SW 1271 (cell line): ENCODE results near the gene ORC1.
A peak's percentile ranks its signal among the peaks of the same experiment; 100 is the strongest.
"Not testable (repeated sequence)": the region's sequence is repeated elsewhere in the genome, so short reads cannot be mapped to it uniquely, and the experiment has no call there.

Source experiments
- DNase-seq, 2 experiments: peaks; one replicate each; lab custom pipeline; 2025; lab: John Stamatoyannopoulos, UW

ORC1 gene

DNA sequence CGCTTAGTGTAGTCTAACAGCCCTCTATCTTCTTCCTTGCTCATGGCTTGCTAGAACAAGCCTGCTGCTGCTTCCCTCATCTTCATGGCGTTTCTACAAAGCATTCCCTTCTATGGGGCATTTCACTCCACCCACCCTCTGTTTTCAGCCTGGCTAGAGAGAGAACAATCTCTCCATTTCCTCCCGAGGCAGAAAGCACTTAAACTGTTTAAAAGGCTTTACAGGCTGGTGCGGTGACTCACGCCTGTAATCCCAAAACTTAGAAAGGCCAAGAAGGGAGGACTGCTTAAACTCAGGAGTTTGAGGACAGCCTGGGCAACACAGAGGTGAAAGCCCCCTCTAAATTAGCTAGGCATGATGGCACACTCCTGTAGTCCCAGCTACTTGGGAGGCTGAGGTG, 17.8 kb downstream of the ORC1 start:
- DNase-seq, result no peak

GRCh38 chr1:52385376-52385775, 18.8 kb downstream of the ORC1 start:
- no peak for DNase-seq

GRCh38 chr1:52369851-52370250, 34.4 kb downstream of the ORC1 start:
- not testable (repeated sequence) for DNase-seq

GRCh38 chr1:52368383-52369172, 35.6 kb downstream of the ORC1 start:
- DNase-seq, result peak in 1 of 2 experiments; percentile 12

DNA sequence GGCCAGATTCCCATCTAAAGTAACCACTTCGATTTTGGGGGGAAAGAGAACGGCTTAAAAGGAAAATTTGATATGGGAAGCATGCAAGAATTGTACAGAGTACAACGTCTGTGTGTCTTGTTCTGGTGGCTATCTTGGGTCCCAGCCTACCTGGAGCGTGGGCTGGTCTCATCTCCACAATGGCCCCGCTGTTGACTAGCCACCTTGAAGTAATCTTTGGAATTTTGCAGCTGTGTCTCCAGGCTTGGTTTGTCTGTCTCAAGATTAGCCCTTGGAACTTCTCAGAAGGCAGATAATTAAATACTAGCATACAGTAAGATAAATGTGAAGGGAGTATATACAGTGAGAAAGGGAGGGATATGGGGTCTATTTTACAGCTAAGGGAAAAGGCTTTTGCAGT, 37.0 kb downstream of the ORC1 start:
- DNase-seq, result no peak

DNA sequence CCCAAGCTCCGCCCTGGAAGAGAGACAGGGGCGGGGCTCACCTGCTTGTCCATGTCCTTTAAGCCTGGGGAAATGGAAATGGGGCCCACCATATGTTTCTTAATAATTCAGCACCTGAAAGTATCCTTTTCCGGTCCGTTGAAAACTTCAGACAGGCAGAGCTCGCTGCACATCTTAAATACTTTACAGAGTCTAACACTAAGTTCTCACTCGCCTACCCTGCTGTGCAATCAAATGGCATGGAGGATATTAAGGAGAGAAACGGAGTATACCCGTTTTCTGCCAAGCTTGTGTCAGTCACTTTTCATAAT, 37.8 kb downstream of the ORC1 start:
- no peak for DNase-seq

GRCh38 chr1:52365746-52366516, 38.3 kb downstream of the ORC1 start, which contains the start of gene CC2D1B:
TSS of gene CC2D1B (minus strand) at chr1:52366205. CDS start at chr1:52364620, 1,585 bp downstream.
- DNase-seq, result peak; percentile 73 to 91

- DNase-seq, result peak; percentile 54 to 57
Measured at GRCh38 chr1:52365071-52365745, 39.0 kb downstream of the ORC1 start.

DNA sequence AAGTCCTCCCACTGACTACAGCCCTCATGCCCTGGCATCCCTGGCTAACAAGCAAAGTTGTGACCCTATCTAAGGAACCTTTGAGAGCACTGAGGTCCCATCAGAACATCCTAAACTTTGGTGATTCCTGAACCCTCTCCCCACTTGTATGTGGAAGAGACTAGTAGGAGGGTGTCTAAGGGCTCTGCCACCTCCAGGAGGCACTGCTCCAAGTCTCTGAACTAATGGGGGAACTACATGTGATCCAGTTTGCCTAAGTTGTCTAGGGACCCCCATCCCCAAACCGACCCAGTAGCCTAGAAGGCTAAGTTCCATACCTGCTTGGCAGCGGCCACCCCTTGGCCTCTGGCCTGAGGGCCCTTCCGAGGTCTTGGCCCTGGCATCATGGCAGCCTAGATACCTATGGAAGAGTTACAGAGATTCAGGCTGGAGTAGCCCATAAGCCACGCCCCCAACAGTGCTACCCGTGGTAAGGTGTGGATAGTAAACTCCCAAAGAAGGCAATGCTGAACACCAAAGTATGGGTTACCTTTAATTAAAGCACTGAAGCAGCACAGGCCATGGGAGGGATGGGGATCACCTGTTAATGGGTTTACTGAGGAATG, 39.9 kb downstream of the ORC1 start:
- no peak for DNase-seq

- no peak for DNase-seq
Measured at GRCh38 chr1:52360595-52360968, 43.6 kb downstream of the ORC1 start.

GRCh38 chr1:52359676-52360594, 44.3 kb downstream of the ORC1 start:
- no peak for DNase-seq

DNA sequence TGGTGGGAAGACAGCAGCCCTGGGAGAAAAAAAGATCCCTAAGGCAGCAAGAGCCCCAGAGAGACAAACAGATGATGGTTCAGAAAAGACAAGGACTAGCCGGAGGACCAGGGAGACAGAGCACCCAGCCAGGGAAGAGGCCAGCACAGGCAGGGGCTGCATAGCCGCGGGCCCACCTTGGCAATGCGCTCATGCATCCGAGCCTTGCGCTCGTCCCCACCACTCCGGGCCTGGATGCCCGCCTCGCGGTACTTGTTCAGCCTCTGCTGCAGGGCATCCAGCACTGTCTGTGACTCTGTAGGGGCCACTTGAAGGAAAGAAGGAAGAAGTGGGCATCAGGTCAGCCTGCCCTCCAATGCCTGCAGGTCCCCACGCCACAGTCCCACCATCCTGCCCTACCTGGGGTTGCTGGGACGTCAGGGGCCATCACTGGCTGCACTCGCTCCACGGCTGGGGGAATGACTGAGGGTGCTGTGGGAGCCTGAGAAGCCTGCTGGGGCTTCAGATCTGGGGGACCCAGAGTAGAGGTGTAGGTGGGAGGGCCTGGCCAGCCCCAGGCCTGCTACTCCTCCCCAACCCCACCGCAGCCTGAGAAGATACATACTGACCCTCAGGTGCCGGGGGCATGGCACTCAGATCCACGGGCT, 45.2 kb downstream of the ORC1 start:
- no peak for DNase-seq

GRCh38 chr1:52357397-52357796, 46.8 kb downstream of the ORC1 start:
- DNase-seq, result no peak

- no peak for DNase-seq
Measured at GRCh38 chr1:52356818-52357355, 47.3 kb downstream of the ORC1 start.

DNA sequence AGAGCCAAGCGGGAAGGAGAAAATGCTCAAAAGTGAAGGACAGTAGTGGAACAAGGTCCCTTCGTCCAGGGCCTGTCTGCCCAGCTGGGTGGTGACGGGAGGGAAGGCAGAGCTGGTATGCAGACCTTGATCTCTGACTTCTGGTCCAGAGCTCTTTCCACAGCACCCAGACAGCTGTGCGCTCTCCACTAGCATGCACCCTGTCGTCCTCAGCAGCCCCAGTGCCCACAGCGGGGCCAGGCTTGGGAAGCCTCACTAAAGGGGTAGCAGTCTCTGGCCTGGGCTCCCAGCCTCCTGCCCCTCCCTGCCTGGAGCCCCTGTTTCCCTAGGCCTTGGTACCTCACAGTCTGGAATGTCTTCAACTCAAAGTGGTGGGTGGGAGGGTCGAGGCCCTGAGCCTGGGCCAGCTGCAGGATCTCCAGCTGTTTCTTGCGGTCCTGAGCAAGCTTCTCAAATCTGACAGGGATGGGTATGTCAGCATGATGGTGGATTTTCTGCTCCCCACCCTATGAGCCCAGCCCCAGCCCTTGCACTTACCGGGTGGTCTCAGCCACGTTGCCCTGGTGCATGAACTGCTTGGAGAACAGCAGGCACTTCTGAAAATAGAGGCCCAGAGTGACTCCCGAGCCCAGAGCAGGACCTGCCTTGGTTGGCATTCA, 48.2 kb downstream of the ORC1 start:
- no peak for DNase-seq

- DNase-seq, result no peak
Measured at GRCh38 chr1:52355436-52355835, 48.8 kb downstream of the ORC1 start.

DNA sequence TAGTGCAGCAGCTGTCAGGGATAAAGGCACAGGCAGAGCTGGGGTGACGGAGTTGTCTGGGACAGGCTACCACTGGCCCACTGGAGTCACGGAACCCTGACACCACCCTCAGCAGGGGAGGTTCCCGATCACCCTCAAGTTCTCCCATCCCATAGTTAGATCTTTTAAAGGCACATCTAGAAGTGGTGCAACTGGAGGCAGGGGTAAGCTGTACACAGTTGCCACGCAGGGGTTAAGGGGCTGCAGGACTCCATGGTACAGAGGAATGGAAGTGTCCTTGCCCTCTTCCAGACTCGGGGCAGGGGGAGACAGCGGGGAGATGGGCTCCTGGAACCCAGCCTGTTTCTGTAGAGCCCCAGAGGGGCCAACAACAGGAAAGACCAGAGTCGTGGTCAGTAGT, 51.5 kb downstream of the ORC1 start:
- no peak for DNase-seq

- no peak for DNase-seq
Measured at GRCh38 chr1:52348704-52349300, 55.4 kb downstream of the ORC1 start.

- DNase-seq, result no peak
Measured at GRCh38 chr1:52346653-52347052, 57.6 kb downstream of the ORC1 start.

GRCh38 chr1:52345252-52345651, 59.0 kb downstream of the ORC1 start:
- no peak for DNase-seq
